Upper lobe of left lung (tissue), 4 donors: ENCODE measurements around the gene SCUBE1.

Experiments
- EP300 ChIP-seq, 4 donors: sonication (generic); formaldehyde crosslinking; IDR thresholded peaks; one replicate each; pipeline ENCODE4 v1.5.1; 2017; ENCODE audit warnings: antibody characterized with exemption in 4 of 4, control low read depth in 2 of 4
- POLR2A ChIP-seq, 4 donors: fragments of 450-650 bp; IDR thresholded peaks; one replicate each; pipeline ENCODE4 v1.5.1; 2016 to 2017; ENCODE audit warnings: antibody characterized with exemption in 4 of 4, mild to moderate bottlenecking in 2 of 4
- TF ChIP-seq, protein P1 (sequence below), 6 experiments: fragments of 450-650 bp in 4 of 6; fragments of 200-600 bp in 2 of 6; sonication (generic) in 2 of 6; IDR thresholded peaks; one replicate each; pipeline ENCODE4 v1.5.1; 2016 to 2019; ENCODE audit warnings: antibody characterized with exemption in 6 of 6

DNA sequence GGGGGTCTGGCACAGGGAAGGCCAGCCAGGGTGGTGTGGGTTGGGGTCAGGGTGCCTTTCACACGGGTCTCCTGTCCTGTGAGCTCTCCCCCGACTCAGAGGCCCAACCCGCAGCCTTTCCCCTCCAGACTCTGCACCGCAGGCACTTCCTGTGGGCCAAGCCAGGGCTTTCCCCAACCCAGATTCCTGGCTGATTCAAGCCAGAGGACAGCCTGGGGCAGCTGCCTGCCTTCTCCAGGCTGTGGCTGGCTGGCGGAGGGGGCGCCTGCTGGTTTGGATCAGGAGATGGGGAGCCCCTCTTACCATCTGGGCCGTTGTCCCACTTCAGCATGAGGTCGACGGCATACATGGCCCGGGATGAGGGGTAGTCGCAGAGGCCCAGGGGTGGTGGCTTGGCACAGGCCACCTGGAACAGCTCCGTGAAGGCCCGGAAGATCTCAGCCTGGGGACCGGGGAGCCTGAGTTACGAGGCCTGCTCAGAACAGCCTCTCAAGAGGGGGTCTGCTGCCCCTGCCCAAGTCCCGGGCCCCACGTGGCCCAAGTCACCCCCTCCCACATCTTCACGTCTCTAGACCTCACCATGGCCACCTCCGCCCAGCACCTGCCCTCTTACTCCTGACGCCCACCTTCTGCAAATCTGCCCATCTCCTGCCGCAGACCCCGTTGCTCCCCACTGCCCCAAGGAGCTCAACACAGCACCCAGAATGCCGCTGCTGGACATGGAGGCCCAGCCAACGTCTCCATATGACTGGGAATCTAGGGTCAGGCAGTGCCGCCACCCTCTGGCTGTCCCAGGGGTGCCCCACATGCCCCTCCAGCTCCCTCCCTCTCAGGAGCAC is 174.5 kb downstream of the SCUBE1 start:
- TF ChIP-seq, protein P1, sequence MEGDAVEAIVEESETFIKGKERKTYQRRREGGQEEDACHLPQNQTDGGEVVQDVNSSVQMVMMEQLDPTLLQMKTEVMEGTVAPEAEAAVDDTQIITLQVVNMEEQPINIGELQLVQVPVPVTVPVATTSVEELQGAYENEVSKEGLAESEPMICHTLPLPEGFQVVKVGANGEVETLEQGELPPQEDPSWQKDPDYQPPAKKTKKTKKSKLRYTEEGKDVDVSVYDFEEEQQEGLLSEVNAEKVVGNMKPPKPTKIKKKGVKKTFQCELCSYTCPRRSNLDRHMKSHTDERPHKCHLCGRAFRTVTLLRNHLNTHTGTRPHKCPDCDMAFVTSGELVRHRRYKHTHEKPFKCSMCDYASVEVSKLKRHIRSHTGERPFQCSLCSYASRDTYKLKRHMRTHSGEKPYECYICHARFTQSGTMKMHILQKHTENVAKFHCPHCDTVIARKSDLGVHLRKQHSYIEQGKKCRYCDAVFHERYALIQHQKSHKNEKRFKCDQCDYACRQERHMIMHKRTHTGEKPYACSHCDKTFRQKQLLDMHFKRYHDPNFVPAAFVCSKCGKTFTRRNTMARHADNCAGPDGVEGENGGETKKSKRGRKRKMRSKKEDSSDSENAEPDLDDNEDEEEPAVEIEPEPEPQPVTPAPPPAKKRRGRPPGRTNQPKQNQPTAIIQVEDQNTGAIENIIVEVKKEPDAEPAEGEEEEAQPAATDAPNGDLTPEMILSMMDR (IDR thresholded peaks at IDR 0.05): no peak
- TF ChIP-seq EP300 (IDR thresholded peaks at IDR 0.05) (no peak), POLR2A (IDR thresholded peaks at IDR 0.05) (no peak)
